Esophagus muscularis mucosa (tissue), 3 donors: ENCODE data around the gene SELENOO.

Experiments
- EP300 ChIP-seq: sonication (generic); formaldehyde crosslinking; IDR thresholded peaks from one replicate; pipeline ENCODE4 v1.6.1; 2017; ENCODE audit warnings: antibody characterized with exemption
- TF ChIP-seq, protein P1 (sequence below), 3 experiments: fragments of 200-600 bp in 2 of 3; fragments of 450-650 bp in 1 of 3; sonication (generic) in 2 of 3; IDR thresholded peaks; one replicate each; pipeline ENCODE4 v1.5.1; 2017 to 2019; ENCODE audit warnings: antibody characterized with exemption in 3 of 3, mild to moderate bottlenecking in 2 of 3, moderate library complexity in 1 of 3

DNA sequence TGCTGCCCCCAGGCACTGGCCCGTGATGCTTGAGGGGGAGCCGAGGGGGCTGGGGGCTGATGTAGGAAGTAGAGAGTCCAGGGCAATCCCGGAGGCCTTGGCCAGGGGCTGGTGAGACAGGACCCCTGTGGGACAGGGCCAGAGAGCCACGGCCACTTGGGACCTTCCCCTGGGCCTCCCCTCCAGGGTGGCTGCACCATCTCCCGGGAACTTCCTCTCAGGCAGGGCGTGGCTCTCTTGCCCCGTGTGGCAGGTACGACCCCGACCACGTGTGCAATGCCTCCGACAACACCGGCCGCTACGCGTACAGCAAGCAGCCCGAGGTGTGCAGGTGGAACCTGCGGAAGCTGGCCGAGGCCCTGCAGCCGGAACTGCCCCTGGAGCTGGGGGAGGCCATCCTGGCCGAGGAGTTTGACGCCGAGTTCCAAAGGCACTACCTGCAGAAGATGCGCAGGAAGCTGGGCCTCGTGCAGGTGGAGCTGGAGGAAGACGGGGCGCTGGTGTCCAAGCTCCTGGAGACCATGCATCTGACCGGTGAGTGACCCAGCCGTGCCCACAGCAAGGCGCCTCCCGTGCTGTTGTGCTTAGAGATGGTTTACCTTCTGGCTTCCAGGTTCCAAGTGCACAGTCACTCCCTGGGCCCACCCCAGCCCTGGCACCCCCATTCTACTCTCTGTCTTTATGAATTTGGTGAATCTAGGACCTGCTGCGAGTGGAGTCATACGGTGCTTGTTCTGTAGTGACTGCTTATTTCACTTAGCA, 9.7 kb downstream of the SELENOO start:
- TF ChIP-seq, protein P1, sequence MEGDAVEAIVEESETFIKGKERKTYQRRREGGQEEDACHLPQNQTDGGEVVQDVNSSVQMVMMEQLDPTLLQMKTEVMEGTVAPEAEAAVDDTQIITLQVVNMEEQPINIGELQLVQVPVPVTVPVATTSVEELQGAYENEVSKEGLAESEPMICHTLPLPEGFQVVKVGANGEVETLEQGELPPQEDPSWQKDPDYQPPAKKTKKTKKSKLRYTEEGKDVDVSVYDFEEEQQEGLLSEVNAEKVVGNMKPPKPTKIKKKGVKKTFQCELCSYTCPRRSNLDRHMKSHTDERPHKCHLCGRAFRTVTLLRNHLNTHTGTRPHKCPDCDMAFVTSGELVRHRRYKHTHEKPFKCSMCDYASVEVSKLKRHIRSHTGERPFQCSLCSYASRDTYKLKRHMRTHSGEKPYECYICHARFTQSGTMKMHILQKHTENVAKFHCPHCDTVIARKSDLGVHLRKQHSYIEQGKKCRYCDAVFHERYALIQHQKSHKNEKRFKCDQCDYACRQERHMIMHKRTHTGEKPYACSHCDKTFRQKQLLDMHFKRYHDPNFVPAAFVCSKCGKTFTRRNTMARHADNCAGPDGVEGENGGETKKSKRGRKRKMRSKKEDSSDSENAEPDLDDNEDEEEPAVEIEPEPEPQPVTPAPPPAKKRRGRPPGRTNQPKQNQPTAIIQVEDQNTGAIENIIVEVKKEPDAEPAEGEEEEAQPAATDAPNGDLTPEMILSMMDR (IDR thresholded peaks at IDR 0.05), result no peak
- no peak for TF ChIP-seq EP300
